Stimulated activated CD4-positive, alpha-beta T cell treated with anti-CD3 and anti-CD28 coated beads, Interleukin-12 subunit alpha, Interleukin-12 subunit beta, amount 100 ng/mL, for 4 hours (primary cell): ENCODE measurements around the gene WNT3A.
"Not testable (repeated sequence)": the region's sequence is repeated elsewhere in the genome, so short reads cannot be mapped to it uniquely, and the experiment has no call there.

Source experiments
- DNase-seq: peaks from one replicate; pipeline ENCODE4 v3.0.0-alpha.2; 2020

The WNT3A gene

DNA sequence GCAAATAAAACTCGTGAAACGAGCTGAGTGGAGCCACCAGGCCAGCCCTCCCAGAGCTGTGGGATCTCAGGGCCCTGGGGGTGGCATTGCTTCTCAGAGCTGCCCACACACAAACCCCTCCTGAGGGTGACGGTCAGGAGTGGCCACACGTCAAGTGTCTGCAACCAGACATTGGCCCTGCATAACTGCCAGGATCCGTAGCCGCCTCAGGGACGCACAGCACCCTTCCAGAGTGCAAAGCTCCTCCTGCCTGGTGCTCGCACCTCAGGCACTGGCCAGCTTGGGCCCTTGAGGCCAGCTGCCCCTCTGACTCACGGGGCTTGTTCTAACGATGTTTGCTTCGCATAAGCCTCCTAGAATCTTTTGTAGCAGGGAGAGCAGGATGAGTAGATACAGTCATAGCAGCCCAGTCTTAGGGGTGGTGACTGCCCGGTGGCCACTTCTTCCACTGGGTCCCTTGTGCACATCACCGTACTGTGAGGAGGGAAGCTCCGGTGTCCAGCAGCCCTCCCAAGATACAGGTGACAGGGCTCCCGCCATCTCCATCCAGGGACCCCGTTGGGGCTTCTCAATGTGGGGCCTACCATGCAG lies 5.0 kb downstream of the WNT3A start:
- DNase-seq = no peak

DNA sequence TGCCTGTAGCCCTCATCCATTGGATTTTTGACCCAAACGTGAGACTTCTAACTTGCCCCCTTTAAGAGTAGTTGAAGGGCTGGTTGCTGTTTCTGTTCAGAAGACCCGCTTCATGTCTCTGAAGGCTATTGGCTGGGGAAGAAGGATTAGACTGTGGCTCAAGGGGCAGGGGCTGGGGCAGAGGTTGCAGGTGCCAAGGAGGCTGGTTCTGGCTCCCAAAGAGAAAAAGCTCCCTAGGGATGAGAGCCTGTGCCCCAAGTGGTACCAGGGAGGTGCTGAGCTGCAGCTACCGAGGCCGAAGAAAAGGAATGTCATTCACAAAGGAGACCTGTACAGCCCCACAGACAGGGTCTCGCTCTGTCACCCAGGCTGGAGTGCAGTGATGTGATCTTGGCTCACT lies 5.8 kb downstream of the WNT3A start:
- DNase-seq = no peak

DNA sequence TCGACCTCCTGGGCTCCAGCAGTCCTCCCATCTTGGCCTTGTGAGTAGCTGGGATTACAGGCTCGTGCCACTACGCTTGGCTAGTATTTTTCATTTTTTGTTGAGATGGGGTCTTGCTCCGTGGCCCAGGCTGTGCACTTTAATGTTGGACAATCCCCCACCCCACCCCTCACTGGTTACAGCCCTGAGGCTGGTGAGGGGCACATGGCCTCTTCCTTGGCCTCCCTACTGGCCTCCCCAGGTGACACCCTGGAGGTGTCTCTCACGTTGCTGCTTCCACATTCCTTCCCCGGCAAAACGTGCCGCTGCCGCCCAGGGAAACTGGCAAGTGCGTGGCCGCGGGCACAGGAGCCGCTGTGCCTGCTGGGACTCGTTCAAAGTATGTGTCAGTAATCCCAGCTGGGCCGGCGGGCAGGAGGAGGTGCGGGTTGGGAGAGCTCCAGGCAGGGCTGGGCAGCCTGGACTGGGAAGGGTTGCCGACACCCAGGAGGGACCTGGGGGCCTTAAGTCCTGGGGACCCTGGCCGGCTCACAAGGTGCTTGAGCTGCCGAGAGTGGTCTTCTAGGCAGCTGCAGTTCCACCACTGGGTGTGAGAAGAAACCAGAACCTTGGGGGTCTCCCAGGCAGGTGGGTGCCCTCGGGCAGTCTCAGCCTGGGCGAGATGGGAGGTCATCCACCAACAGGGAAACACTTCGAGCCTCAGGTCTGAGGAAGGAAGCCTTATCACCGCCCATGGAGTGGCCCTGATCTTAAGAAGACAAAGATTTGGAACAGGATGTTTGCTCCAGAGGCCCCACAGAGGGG lies 6.5 kb downstream of the WNT3A start:
- DNase-seq = no peak

DNA sequence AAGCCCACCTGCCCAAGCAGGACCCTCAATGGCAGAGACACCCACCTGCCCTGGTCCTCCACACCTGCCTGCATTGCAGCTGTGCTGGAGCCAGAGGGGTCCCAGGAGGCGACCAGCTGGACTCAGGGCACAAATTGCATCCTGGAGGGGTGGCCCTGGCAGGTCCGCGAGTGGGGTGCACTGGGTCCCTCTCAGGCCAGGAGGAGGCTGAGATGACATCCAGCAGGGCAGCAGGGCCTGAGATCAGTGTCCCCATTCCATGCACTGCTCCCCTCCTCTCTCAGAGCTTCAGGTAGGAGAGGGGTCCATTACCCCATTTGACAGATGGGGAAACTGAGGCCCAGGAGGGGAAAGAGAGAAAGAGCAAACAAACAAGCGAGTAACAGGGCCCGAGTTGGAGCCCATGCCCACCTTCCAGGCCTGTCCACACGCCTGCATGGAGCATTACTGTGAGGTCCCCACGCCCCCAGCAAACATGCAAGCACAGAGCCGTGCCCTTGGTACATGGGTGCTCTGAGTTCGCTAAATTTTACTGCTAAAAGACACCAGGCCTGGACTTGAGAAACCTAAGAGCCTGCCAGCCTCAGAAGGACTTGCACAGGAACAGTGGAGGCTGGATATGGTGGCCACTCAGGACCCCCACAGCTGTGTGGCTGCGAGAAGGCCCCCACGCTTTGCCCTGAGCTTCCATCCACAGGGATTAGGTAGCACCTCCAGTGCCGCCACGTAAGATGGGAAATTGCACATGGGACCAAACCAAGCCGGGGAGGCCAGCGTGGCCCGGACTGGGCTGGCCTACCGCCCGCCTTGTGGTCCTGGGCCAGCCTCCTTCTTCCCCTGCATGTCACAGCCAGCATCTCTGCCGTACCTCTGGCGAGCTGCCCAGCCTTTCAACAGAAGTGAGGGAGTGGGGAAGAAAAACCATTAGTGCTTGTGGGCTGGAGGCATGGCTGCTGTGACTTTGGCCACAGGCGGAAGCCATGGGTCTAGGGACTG lies 7.4 kb downstream of the WNT3A start:
- DNase-seq = no peak

DNA sequence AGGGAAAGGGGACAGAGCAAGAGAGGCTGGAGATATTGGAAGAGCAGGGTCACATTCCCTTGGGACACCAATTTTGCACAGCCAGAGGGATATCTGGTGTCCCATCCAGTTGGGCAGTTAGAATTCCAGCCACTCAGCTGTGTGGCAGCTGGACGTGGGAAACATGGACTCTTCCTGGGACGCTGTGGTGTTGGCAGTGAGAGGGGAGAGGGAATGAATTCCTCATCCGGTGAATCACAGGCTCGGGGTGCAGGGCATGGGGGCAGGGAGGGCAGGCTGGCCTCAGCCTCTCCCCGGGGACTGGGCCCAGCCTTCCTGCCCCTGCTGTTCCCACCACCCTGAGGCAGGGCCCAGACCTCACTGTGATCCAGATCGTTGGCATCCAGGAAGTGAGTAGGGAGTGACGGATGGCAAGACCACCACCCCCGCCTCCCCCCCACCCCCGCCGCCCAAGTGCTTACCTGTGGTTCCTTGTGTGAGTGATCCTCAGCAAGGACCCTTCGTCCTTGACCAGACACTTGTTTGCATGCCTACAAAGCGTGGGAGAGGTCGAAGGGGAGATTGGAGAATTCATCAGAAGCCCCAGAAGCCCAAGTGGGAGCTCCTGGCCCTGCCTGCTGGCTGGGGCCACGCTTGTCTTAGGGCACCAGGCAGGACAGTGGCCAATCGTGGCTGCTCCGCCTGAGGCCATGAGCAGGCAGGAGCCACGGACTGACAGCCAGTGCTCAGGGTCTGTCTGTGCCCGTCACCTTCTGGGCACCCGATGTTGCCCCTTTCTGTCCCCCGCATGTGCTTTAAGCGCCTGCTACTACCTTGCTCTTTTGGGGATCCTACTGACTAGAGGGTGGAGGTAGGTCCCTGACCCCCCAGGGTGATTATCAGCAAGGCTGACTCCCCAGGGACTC lies 8.7 kb downstream of the WNT3A start:
- DNase-seq = no peak

DNA sequence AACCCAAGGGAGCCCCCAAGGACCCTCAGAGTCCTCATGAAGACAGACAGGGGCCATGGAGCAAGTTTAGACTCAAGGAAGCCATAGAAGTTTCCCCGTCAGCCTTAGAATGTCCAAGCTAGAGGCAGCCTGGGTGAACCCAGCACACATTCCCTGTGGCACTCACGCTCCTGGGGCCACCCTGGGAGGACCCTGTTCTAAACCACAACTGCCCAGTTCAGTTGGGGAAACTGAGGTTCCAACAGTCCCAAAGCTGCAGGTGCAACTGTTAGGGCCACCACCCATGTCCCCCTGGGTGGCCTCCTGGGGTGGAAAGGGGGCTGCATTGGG lies 9.3 kb downstream of the WNT3A start:
- no peak for DNase-seq

DNA sequence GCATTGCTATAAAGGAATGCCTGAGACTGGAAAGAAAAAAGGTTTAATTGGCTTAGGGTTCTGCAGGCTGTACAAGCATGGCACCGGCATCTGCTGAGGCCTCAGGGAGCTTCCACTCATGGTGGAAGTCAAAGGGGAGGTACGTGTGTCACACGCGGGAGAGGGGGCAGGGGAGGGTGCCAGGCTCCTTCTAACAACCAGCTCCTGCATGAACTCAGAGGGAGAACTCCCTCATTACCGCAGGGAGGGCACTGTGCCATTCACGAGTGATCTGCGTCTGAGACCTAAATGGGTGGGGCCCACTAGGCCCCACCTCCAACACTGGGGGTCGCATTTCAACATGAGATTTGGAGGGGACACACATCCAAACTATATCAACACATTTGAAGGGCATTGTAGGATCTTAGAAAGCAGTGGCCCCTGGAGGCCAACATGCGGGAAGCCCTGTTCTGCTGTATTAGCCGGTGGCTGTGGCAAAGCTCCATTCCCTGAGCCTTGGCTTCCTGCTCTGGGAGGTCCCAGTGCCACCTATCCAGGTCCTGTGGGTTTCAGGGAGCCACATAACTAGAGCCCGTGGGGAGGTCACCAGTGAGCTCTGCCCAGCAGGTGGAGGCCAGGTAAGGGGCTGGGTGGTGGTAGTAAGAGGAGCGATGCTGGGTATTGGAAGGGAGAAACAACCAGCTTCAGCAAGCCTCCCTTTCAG lies 10.0 kb downstream of the WNT3A start:
- DNase-seq = no peak

DNA sequence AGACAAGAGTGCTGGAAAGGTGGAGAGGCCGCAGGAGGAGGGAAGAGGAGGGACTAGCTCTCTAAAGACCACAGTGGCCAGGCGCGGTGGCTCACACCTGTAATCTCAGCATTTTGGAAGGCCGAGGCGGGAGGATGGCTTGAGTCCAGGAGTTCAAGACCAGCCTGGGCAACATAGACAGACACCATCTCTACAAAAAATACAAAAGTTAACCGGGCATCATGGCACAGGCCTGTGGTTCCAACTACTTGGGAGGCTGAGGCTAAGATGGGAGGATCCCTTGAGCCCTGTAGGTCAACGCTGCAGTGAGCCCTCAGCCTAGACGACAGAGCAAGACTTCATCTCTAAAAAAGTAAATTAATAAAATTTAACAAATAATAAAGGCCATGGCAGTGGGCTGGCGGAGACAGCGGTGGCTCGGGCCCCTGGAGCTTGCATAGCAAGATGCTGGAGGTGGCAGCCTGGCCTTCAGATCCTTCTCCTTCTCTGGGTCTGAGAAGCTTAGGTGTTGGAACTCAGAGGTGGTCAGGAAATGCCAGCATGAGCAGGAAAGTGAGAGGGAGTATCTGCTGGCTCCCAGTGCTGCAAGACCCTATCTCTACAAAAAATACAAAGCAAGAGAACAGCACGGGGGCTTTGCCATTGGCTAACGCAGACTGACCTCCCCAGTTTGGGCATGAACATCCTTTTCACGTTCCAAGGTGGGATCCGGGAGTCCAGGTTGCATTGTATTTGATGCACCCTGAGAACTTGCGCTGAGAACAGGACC lies 10.7 kb downstream of the WNT3A start:
- DNase-seq = no peak

DNA sequence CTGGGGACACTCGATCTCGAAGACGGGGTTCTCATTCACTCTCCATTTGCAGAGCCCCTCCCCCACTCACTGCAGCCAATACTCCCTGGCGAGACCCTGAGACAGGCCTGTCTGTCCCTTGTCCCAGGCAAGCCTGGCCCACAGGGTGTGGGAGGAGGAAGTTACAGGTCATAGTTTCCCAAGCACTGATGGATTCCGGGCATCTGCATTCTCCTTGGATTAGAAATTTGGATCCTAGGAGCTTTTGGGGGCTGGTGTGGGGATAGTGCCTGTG lies 11.3 kb downstream of the WNT3A start:
- DNase-seq = no peak

DNA sequence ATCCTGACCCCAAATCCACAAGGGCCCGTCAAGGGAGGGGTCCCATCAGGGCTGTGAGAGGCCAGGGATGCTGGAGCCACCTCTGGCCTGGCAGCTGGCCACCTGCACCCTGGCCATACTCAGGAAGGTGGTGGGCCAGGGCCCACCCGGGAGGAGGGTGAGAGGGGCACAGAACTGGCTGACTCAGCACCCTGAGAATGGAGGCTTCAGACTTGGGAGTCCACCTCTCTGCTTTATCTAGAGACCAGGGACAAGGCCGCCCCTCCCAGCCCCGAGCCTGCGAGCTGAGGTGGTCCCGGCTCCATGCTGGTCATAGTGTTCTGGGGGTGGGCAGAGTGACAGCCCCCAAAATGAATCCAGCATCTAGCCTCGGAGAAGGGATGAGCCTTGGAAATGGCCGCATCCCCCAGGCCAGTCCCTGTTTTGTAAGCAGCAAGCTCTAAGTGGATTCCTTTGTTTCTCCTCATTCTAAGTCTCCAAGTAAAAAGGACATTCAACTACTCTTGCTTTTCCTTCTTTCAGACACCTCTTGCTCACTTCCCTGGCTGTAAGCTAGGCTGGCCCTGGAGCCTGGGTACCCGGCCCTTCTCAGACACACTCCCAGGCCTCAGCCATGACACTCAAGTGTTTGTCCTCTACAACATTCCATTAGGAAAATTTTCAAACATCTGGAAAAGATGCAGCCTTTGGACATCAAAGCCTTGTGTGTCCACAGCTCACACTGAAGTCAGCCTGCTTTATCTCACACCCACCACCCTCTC lies 12.3 kb downstream of the WNT3A start:
- no peak for DNase-seq

DNA sequence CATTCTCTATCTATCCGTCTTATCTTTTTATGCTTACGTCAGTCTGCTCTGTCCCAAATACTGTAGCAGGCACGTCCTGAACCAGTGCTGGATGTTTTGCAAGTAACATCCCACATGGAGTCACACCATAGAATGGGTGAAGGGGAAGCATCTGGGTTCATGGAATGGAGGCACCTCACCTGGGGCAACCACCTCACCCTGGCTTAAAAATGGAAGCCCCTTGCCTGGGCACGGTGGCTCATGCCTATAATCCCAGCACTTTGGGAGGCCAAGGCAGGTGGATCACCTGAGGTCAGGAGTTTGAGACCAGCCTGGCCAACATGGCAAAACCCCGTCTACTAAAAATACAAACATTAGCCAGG lies 12.9 kb downstream of the WNT3A start:
- DNase-seq = not testable (repeated sequence)

DNA sequence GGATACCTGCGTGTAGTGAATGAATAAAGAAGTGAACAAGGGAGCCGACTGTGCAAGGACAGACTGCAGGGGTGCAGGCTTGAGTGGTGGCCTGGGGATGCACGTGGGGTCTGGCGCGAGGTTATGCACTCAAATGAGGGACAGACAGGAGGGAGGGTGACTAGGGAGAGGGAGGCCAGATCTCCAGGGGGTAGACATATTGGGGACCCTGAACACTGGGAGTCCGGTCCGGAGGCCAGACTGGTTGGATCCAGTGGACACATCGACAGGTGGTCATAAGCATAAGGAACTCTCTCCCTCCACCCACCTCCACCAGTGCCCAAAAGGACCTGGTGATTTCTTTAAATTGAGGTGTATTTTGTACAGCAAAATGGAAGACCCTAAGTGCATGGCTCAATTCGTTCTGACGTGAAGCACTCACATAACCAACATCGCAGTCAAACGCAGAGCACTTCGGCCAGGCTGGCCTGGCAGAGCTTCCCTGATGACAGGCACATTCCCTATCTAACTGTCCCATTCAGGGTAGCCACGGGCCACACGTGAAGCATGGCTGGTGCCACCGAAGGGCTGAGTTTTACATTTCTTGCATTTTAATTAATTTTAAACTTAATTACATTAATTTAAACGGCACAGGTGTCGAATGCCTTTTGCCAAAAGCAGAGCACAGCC lies 14.0 kb downstream of the WNT3A start:
- no peak for DNase-seq

DNA sequence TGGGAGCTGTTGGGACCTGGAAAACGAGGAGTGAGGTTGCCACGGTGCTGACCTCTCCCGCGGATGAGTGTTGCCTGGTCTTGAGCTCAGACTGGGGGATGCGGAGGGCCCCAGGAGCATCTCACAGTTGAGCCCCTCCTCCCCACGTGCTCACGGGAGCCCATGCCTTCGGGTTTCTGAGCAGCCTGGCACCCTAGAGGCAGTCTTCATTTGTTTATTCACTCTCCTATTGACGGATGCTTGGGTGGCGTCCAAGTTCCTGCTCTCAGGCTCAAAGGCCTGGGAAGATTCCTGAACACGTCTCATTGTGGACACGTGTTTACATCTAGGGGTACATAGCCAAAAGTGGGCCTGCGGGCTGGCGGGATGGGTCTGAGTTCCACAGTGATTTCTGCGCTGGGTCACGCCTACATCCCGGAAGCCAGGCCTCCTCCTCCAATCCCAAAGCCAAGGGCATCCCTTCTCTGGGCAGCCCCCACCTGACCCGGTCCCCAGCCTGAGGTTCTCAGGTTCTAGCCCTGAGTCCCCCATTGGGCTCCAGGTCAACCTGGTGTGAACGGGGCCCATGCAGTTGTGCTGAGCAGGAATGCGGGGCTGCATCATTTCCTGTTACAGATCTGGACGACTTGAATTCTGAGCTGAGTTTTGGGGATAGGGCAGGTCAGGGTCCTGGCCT lies 14.7 kb downstream of the WNT3A start:
- DNase-seq = no peak

DNA sequence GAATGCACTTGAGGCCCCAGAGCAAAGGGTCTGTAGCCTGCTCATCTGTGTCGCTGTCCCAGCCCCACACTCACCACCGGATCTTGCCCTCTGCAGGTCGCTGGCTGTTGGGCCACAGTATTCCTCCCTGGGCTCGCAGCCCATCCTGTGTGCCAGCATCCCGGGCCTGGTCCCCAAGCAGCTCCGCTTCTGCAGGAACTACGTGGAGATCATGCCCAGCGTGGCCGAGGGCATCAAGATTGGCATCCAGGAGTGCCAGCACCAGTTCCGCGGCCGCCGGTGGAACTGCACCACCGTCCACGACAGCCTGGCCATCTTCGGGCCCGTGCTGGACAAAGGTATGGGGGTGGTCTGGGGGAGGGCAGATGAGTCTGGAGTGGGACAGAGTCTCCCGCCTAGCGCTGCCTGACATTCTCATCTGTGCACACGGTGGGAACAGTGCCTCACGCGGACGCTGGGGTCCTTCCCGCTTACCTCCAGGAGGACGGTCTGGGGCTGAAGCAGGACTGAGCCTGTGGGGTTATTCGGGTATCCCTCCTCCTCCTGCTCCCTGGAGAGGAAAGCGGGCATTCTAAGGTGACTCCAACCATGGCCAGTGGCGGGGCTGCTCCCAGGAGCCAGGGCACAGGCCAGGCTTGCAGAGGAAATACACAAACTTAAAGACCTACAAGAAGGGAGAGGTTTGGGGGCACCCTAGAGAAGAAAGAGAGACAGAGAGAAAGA lies 15.9 kb downstream of the WNT3A start:
- DNase-seq = no peak

DNA sequence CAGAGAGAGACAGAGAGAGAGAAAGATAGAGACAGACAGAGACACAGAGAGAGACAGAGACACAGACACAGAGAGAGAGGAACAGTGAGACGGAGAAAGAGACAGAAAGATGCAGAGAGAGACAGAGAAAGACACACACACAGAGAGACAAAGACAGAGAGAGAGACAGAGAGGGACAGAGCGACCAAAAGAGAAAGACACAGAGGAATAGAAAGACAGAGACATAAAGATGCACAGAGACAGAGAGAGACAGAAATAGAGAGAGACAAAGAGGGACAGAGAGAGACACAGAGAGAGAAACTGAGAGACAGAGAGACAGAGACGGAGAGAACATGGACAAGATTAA lies 16.5 kb downstream of the WNT3A start:
- DNase-seq = no peak

DNA sequence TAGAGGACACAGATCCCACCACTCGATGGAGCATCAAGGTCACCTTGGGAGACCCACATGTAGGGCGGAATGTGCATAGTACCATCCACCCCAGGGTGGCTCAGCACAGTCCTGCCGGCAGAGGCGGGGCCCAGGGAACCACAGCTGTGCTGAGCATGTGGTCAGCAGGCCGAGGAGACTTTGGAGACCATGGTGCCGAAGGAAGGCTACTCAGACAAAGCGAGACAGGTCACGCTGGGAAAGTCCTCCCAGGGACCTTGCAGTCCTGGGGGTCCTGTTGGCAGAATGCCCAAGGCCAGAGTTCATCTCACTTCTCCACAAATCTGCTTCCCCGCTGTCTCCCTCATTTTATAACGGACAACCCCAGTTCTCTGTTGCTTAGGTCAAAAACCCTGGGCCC lies 22.5 kb downstream of the WNT3A start:
- no peak for DNase-seq

DNA sequence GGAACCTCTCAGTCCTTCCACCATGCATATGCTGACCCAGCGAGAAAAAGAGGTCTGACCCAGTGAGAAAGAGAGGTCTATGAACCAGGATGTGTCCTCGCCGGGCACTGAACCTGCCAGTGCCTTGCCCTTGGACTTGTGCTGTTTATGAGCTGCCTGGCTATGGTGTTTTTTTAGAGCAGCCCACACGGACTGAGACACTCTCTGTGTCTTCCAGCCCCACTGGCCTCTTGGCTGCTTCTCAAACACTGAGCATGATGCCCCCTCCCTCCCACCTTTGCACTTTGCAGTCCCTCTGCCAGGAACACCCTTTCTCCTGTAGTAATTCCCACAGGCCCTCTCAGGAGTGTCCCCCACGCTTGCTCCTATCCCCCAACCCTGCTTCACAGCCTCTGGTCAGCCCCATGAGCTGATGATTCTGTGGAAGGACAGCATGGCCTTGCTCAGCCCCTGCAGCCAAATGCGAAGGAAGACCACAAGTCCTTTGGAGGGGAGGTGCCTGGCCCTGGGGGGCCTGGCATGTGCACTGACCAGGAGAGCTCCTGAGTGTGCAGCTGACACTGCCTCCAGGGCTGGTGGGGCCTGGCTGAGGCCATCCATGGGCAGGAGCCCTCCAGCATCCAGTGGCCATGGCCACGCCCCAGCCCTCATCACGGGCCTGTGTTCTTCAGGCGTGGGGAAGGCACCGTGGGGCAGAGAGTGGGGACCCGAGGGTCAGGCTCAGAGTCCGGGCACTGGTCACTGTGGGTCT lies 23.8 kb downstream of the WNT3A start:
- DNase-seq = no peak

DNA sequence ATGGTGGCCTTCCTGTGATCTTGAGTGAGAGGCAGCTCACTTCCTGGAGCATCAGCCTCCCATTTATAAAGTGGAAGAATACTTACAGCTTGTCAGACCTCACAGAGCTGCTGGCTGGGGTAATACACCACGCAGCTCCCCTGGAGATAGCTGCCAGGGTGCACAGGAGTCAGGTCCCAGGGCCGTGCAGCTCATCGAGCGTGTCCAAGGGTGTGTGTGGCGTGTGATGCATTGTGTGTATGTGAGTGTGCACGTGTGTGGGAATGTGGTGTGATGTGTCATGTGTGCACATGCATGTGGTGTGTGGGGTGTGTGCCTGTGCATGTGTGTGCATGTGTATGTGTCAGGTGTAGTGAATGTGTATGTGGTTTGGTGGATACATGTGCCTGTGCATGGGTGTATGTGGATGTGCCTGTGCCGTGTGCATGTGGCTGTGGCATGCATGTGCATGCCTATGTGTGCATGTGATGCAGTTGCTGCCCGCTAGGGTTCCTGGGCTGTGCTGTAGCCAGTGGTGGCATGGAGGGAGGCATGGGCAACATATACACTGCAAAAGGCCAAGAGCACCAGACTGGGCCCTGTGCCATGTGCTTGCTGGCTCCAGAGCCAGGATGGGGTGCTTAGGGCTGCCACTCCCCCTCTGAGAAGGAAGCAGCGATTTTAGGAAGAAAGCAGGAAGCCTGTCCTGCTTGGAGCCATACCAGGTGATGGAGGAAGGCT lies 24.6 kb downstream of the WNT3A start:
- no peak for DNase-seq
